ENCODE data around the gene SENP6. TPM values are rescaled to one million over a fixed set of nuclear protein-coding genes. Genes with fewer than 3 reads are reported as not detected.

The SENP6 gene
- total and polyA plus RNA-seq, 9 of the 15 experiments (the other 6 are each of a cell fraction or from before 2014, with no cell fraction given) = 11.1 to 79.4 (median 46.8) TPM

DNA sequence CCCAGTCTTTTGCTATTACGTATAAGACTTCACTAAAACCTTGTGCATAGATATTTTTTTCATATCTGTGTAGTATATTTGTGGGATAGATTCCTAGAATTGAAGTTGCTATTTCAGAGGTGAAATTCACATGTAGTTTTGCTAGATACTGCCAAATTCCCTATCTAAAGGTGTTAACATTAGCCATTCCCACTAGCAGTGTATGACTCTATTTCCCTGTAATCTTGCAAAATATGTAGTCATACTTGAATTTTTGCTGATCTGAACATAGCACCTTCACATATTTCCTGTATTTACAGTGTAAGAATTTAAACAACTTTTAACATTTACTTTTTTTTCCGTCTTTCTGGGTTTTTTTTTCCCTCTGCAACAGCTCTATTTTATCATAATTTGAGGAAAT, 24.9 kb downstream of the SENP6 start (continued):
- TF ChIP-seq, protein P1, sequence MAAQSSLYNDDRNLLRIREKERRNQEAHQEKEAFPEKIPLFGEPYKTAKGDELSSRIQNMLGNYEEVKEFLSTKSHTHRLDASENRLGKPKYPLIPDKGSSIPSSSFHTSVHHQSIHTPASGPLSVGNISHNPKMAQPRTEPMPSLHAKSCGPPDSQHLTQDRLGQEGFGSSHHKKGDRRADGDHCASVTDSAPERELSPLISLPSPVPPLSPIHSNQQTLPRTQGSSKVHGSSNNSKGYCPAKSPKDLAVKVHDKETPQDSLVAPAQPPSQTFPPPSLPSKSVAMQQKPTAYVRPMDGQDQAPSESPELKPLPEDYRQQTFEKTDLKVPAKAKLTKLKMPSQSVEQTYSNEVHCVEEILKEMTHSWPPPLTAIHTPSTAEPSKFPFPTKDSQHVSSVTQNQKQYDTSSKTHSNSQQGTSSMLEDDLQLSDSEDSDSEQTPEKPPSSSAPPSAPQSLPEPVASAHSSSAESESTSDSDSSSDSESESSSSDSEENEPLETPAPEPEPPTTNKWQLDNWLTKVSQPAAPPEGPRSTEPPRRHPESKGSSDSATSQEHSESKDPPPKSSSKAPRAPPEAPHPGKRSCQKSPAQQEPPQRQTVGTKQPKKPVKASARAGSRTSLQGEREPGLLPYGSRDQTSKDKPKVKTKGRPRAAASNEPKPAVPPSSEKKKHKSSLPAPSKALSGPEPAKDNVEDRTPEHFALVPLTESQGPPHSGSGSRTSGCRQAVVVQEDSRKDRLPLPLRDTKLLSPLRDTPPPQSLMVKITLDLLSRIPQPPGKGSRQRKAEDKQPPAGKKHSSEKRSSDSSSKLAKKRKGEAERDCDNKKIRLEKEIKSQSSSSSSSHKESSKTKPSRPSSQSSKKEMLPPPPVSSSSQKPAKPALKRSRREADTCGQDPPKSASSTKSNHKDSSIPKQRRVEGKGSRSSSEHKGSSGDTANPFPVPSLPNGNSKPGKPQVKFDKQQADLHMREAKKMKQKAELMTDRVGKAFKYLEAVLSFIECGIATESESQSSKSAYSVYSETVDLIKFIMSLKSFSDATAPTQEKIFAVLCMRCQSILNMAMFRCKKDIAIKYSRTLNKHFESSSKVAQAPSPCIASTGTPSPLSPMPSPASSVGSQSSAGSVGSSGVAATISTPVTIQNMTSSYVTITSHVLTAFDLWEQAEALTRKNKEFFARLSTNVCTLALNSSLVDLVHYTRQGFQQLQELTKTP (IDR thresholded peaks at IDR 0.05; ENCODE audit: low read depth in 1 of 2, partially characterized antibody in 2 of 2) = no peak
- TF ChIP-seq PTTG1 (tag; IDR thresholded peaks at IDR 0.05; ENCODE audit: low read depth) (no peak), CBX3 (IDR thresholded peaks at IDR 0.05; ENCODE audit: borderline replicate concordance in 1 of 2, low read length in 2 of 2) (no peak), SRSF7 (optimal IDR thresholded peaks at IDR 0.05; ENCODE audit: low read depth, low read length) (no peak), HDAC1 (IDR thresholded peaks at IDR 0.05) (no peak), ZFP36 (IDR thresholded peaks at IDR 0.05; ENCODE audit: low read depth, low read length, partially characterized antibody) (no peak), POLR3G (IDR thresholded peaks at IDR 0.05; ENCODE audit: extremely low read depth, insufficient read length, insufficient replicate concordance) (no peak), ZNF589 (CRISPR knock-in tag; IDR thresholded peaks at IDR 0.05; ENCODE audit: low read depth) (no peak), ETV5 (CRISPR knock-in tag; IDR thresholded peaks at IDR 0.05; ENCODE audit: low read depth) (no peak), E2F3 (CRISPR knock-in tag; IDR thresholded peaks at IDR 0.05) (no peak)
- TF ChIP-seq, protein P2, sequence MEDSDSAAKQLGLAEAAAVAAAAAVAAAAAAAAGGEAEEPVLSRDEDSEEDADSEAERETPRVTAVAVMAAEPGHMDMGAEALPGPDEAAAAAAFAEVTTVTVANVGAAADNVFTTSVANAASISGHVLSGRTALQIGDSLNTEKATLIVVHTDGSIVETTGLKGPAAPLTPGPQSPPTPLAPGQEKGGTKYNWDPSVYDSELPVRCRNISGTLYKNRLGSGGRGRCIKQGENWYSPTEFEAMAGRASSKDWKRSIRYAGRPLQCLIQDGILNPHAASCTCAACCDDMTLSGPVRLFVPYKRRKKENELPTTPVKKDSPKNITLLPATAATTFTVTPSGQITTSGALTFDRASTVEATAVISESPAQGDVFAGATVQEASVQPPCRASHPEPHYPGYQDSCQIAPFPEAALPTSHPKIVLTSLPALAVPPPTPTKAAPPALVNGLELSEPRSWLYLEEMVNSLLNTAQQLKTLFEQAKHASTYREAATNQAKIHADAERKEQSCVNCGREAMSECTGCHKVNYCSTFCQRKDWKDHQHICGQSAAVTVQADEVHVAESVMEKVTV (CRISPR knock-in tag; IDR thresholded peaks at IDR 0.05) = no peak
- TF ChIP-seq, protein P3, sequence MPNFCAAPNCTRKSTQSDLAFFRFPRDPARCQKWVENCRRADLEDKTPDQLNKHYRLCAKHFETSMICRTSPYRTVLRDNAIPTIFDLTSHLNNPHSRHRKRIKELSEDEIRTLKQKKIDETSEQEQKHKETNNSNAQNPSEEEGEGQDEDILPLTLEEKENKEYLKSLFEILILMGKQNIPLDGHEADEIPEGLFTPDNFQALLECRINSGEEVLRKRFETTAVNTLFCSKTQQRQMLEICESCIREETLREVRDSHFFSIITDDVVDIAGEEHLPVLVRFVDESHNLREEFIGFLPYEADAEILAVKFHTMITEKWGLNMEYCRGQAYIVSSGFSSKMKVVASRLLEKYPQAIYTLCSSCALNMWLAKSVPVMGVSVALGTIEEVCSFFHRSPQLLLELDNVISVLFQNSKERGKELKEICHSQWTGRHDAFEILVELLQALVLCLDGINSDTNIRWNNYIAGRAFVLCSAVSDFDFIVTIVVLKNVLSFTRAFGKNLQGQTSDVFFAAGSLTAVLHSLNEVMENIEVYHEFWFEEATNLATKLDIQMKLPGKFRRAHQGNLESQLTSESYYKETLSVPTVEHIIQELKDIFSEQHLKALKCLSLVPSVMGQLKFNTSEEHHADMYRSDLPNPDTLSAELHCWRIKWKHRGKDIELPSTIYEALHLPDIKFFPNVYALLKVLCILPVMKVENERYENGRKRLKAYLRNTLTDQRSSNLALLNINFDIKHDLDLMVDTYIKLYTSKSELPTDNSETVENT (CRISPR knock-in tag; IDR thresholded peaks at IDR 0.05) = no peak

Data from K562 (cell line).